Measurements from ENCODE around the gene PTBP2.
"Not testable (repeated sequence)": the region's sequence is repeated elsewhere in the genome, so short reads cannot be mapped to it uniquely, and the experiment has no call there.

The PTBP2 gene

DNA sequence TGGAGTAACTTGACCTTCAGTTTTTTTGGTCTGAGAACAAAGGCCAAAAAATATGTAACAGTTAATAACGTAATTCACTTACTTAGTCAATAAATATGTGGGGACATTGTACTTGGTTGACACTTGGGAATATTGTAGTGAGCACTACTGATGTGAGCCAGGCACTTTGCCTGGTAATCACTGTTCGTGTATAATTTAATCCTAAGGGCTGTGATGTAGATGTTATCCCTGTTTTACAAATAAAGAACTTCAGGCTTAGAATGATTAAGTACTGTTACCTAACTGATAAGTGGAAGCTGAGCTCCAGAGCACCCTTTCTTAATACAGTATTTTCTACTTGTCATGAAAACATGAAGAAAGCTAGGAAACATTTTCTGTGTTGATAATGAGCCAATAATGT lies 28.0 kb downstream of the PTBP2 start:
- Histone ChIP-seq H3K4me1 (peaks cover 0 to 47% (median 6%) of the 10 kb centered on the region in 4 donors), H3K36me3 (peaks cover 15 to 22% (median 16%) of the 10 kb centered on the region in 3 donors), H3K27ac (no peak overlapping the region), H3K27me3 (no peaks in the 10 kb centered on the region), H3K9me3 (no peaks in the 10 kb centered on the region), H3K4me3 (no peak overlapping the region)
- intact Hi-C loops (cut with DNase I; ENCODE audit: low total_unique reads): no loop called here
- no peak for DNase-seq
- TF ChIP-seq, protein P1, sequence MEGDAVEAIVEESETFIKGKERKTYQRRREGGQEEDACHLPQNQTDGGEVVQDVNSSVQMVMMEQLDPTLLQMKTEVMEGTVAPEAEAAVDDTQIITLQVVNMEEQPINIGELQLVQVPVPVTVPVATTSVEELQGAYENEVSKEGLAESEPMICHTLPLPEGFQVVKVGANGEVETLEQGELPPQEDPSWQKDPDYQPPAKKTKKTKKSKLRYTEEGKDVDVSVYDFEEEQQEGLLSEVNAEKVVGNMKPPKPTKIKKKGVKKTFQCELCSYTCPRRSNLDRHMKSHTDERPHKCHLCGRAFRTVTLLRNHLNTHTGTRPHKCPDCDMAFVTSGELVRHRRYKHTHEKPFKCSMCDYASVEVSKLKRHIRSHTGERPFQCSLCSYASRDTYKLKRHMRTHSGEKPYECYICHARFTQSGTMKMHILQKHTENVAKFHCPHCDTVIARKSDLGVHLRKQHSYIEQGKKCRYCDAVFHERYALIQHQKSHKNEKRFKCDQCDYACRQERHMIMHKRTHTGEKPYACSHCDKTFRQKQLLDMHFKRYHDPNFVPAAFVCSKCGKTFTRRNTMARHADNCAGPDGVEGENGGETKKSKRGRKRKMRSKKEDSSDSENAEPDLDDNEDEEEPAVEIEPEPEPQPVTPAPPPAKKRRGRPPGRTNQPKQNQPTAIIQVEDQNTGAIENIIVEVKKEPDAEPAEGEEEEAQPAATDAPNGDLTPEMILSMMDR (IDR thresholded peaks at IDR 0.05): no peak

DNA sequence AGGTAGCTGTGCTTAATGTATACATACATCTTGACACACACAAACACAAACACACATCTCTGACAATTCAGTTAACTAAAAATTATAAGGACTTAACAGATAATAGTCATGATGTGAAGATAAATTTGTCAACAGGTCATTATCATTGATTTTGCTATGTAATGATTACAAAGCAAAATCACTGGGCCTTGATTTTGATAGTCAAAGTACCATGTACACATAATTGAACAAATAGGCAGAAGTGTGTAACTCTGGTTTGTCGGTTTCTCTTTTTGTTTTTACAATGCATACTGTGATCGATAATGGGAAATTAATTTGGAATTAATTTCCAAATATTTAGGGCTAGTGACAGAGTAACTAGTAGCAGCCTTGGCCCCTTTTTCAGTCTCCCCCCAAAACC lies 30.8 kb downstream of the PTBP2 start:
- H3K36me3 ChIP-seq: peaks cover 25 to 28% (median 26%) of the 10 kb centered on the region in 3 donors
- no peak overlapping the region for H3K27ac ChIP-seq
- H3K27me3 ChIP-seq: no peaks in the 10 kb centered on the region
- TF ChIP-seq, protein P1 (IDR thresholded peaks at IDR 0.05): no peak
- peaks cover 0 to 50% (median 6%) of the 10 kb centered on the region in 4 donors for H3K4me1 ChIP-seq
- no peak for DNase-seq
- no peaks in the 10 kb centered on the region for H3K9me3 ChIP-seq
- no peak overlapping the region for H3K4me3 ChIP-seq
- intact Hi-C loops (cut with DNase I; ENCODE audit: low total_unique reads): no loop called here

DNA sequence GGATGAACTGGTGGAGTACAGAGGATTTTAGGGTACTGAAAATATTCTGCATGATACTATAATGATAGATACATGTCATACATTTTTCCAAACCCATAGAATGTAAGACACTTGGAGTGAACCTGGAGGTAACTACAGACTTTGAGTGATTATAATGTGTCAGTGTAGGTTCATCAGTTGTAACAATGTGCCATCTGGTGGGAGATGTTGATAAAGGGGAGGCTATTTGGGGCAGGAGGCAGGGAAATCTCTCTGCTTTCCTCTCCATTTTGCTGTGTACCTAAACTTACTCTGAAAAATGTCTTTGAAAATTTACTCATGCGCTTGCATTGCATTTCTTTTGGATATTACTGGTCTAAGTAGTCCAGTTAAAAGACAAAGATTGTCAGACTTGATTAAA lies 35.2 kb downstream of the PTBP2 start:
- intact Hi-C loops (cut with DNase I; ENCODE audit: low total_unique reads): no loop called here
- H3K9me3 ChIP-seq: no peaks in the 10 kb centered on the region
- peaks cover 25 to 28% (median 25%) of the 10 kb centered on the region in 3 donors for H3K36me3 ChIP-seq
- TF ChIP-seq, protein P1 (IDR thresholded peaks at IDR 0.05): peak; percentile 17 to 26
- H3K27ac ChIP-seq: no peak overlapping the region
- no peak for DNase-seq
- no peaks in the 10 kb centered on the region for H3K27me3 ChIP-seq
- peaks cover 0 to 10% (median 0%) of the 10 kb centered on the region in 4 donors for H3K4me1 ChIP-seq
- H3K4me3 ChIP-seq: no peak overlapping the region

DNA sequence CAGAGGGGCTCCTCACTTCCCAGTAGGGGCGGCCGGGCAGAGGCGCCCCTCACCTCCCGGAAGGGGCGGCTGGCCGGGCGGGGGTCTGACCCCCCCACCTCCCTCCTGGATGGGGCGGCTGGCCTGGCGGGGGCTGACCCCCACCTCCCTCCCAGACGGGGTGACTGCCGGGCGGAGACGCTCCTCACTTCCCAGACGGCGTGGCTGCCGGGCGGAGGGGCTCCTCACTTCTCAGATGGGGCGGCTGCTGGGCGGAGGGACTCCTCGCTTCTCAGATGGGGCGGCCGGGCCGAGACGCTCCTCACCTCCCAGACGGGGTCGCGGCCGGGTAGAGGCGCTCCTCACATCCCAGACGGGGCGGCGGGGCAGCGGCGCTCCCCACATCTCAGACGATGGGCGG lies 41.0 kb downstream of the PTBP2 start:
- H3K4me3 ChIP-seq; H3K27ac ChIP-seq; H3K27me3 ChIP-seq; H3K36me3 ChIP-seq; H3K9me3 ChIP-seq; intact Hi-C loops (cut with DNase I; ENCODE audit: low total_unique reads); DNase-seq: not testable (repeated sequence)
- peaks cover 0 to 13% (median 0%) of the 10 kb centered on the region in 4 donors for H3K4me1 ChIP-seq

DNA sequence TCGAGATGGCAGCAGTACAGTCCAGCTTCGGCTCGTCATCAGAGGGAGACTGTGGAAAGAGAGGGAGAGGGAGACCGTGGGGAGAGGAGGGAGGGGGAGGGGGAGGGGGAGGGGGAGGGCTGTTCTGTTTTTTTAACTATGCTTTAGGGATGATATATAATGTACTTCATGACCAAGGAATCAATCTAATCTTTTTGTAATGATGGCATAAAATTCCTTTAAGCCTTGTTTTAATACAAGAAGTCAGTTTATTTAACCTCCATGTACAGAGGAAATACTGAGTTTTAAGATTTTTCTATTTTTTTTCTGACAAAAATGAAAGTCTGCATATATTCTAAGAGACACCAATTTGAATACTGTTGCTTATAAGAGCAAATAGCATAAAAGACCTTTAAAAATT lies 41.9 kb downstream of the PTBP2 start:
- Histone ChIP-seq H3K27ac (no peak overlapping the region), H3K9me3 (no peaks in the 10 kb centered on the region), H3K27me3 (no peaks in the 10 kb centered on the region), H3K36me3 (peaks cover 0 to 8% (median 0%) of the 10 kb centered on the region in 3 donors), H3K4me1 (peaks cover 0 to 13% (median 0%) of the 10 kb centered on the region in 4 donors), H3K4me3 (no peak overlapping the region)
- TF ChIP-seq, protein P1 (IDR thresholded peaks at IDR 0.05): no peak
- intact Hi-C loops (cut with DNase I; ENCODE audit: low total_unique reads): no loop called here
- DNase-seq: no peak

DNA sequence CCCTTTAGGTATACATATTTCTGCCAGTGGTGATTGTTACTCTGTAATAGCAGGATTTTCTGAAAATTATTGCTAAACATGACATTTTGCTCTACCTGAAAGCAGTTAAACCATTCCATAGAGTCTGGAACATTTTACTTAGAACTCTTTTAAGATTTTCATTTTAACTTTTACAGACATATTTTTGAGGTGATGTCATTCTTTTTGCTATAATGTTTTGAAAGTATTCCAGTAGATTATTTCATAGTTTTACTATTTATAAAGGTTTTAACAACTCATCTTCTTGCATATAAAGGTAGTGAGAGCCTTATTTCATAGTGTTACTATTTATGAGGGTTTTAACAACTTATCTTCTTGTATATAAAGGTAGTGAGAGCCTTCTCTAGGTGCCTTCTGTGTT lies 42.9 kb downstream of the PTBP2 start:
- TF ChIP-seq, protein P1 (IDR thresholded peaks at IDR 0.05): no peak
- DNase-seq: no peak
- Histone ChIP-seq H3K27ac (no peak overlapping the region), H3K4me1 (peaks cover 0 to 13% (median 0%) of the 10 kb centered on the region in 4 donors), H3K36me3 (peaks cover 0 to 8% (median 0%) of the 10 kb centered on the region in 3 donors), H3K4me3 (no peak overlapping the region), H3K9me3 (no peaks in the 10 kb centered on the region), H3K27me3 (no peaks in the 10 kb centered on the region)
- intact Hi-C loops (cut with DNase I; ENCODE audit: low total_unique reads): no loop called here
